HK-2 (cell line): ENCODE data around the gene CHADL.
A peak's percentile ranks its signal among the peaks of the same experiment; 100 is the strongest.

Experiments
- DNase-seq: peaks from one replicate; pipeline ENCODE4 v3.0.0-alpha.2; 2018; ENCODE audit not compliant: unreplicated experiment

Gene CHADL

GRCh38 chr22:41230401-41230785 lies 10.3 kb downstream of the CHADL start:
- no peak for DNase-seq

- DNase-seq, result no peak
These were observed 10.9 kb downstream of the CHADL start for GRCh38 chr22:41229730-41230400.

GRCh38 chr22:41229215-41229614 lies 11.5 kb downstream of the CHADL start:
- no peak for DNase-seq

- no peak for DNase-seq
These were observed 13.7 kb downstream of the CHADL start for GRCh38 chr22:41226723-41227655.

GRCh38 chr22:41223535-41223934 lies 17.2 kb downstream of the CHADL start:
- no peak for DNase-seq

GRCh38 chr22:41222846-41223507 lies 17.8 kb downstream of the CHADL start:
- no peak for DNase-seq

GRCh38 chr22:41217553-41218157 lies 23.1 kb downstream of the CHADL start:
- DNase-seq, result no peak

GRCh38 chr22:41216984-41217383 lies 23.7 kb downstream of the CHADL start:
- no peak for DNase-seq

GRCh38 chr22:41215926-41216325 lies 24.8 kb downstream of the CHADL start:
- no peak for DNase-seq

GRCh38 chr22:41215409-41215808 lies 25.3 kb downstream of the CHADL start:
- no peak for DNase-seq

- DNase-seq, result no peak
These were observed 34.0 kb downstream of the CHADL start for GRCh38 chr22:41206719-41207118.

- peak; percentile 96 for DNase-seq
These were observed 35.5 kb downstream of the CHADL start, which contains the start of gene L3MBTL2 for GRCh38 chr22:41204992-41205900. Gene L3MBTL2 (plus strand): TSS chr22:41205312. CDS start chr22:41205363, 51 bp downstream.

GRCh38 chr22:41204066-41204465 lies 36.7 kb downstream of the CHADL start:
- no peak for DNase-seq

GRCh38 chr22:41203118-41203517 lies 37.6 kb downstream of the CHADL start:
- no peak for DNase-seq

- DNase-seq, result no peak
These were observed 39.6 kb downstream of the CHADL start for GRCh38 chr22:41201141-41201540.

- peak; percentile 22 for DNase-seq
These were observed 42.6 kb downstream of the CHADL start for GRCh38 chr22:41198027-41198580.

- peak; percentile 79 for DNase-seq
These were observed 43.4 kb downstream of the CHADL start for GRCh38 chr22:41197038-41197972.

GRCh38 chr22:41193829-41194228 lies 46.9 kb downstream of the CHADL start:
- no peak for DNase-seq

GRCh38 chr22:41191467-41191866 lies 49.3 kb downstream of the CHADL start:
- DNase-seq, result no peak
